Measurements from ENCODE around the gene SLC27A2. TPM values are rescaled to one million over a fixed set of nuclear protein-coding genes. Genes with fewer than 3 reads are reported as not detected.

SLC27A2 gene
- total RNA-seq, 3 donors from 2014 or later (not counting 1 experiment from before 2014, with no cell fraction given): 0.47 to 2.7 (median 0.50) TPM

DNA sequence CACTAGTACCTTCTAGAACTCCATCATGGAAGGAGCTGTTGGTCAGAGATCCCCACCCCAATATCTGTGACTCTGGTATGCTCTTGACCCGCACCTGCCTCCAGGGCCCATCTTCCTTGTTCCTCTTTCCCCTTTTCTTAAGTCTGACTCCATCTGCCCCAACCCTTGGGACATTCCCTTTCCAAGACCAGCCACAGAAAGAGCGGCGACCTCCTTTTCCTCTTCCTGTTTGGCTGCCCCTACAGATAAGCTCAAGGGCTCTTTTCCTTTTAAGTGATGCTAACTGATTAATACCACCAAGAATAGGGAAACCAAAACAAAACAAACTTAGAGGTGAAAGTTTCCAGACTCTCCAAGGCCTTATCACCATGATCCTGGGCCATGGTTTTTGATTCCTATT lies 41.0 kb upstream of the SLC27A2 start:
- intact Hi-C loops (cut with micrococcal nuclease): no loop called here
- H3K9me3 Mint-ChIP-seq: no peaks in the 10 kb centered on the region
- H3K4me3 Mint-ChIP-seq: no peak overlapping the region
- no peak for DNase-seq
- no peak overlapping the region for H3K4me3 ChIP-seq (ENCODE audit: low read length)
- H3K27ac Mint-ChIP-seq: no peak overlapping the region
- H3K36me3 ChIP-seq (ENCODE audit: control insufficient read depth, insufficient read depth, low read length): no peaks in the 10 kb centered on the region
- peaks cover 5 to 8% of the 10 kb centered on the region in 2 donors for H3K4me1 Mint-ChIP-seq
- H3K4me1 ChIP-seq (ENCODE audit: control insufficient read depth, insufficient read depth, low read length): no peaks in the 10 kb centered on the region
- H3K27me3 Mint-ChIP-seq (ENCODE audit: low read depth in 2 of 2): no peaks in the 10 kb centered on the region
- H3K9me3 ChIP-seq (ENCODE audit: control insufficient read depth, insufficient read depth, low read length): no peaks in the 10 kb centered on the region
- H3K27ac ChIP-seq (ENCODE audit: low read length): no peak overlapping the region
- no peaks in the 10 kb centered on the region for H3K27me3 ChIP-seq (ENCODE audit: control insufficient read depth, insufficient read depth, low read length)
- H3K36me3 Mint-ChIP-seq: no peaks in the 10 kb centered on the region
- TF ChIP-seq, protein P1, sequence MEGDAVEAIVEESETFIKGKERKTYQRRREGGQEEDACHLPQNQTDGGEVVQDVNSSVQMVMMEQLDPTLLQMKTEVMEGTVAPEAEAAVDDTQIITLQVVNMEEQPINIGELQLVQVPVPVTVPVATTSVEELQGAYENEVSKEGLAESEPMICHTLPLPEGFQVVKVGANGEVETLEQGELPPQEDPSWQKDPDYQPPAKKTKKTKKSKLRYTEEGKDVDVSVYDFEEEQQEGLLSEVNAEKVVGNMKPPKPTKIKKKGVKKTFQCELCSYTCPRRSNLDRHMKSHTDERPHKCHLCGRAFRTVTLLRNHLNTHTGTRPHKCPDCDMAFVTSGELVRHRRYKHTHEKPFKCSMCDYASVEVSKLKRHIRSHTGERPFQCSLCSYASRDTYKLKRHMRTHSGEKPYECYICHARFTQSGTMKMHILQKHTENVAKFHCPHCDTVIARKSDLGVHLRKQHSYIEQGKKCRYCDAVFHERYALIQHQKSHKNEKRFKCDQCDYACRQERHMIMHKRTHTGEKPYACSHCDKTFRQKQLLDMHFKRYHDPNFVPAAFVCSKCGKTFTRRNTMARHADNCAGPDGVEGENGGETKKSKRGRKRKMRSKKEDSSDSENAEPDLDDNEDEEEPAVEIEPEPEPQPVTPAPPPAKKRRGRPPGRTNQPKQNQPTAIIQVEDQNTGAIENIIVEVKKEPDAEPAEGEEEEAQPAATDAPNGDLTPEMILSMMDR (IDR thresholded peaks at IDR 0.05): no peak
- WGBS (ENCODE audit: insufficient coverage): 75% methylated on average over 3 of the region's 3 CpGs
- no peak for ATAC-seq

GRCh38 chr15:50141856-50142255 lies 40.1 kb upstream of the SLC27A2 start:
- Mint-ChIP-seq H3K4me3 (no peak overlapping the region), H3K27ac (no peak overlapping the region)
- intact Hi-C loops (cut with micrococcal nuclease): no loop called here

GRCh38 chr15:50143255-50143860 lies 38.6 kb upstream of the SLC27A2 start:
- H3K4me1 ChIP-seq (ENCODE audit: control insufficient read depth, insufficient read depth, low read length): no peaks in the 10 kb centered on the region
- H3K27me3 Mint-ChIP-seq (ENCODE audit: low read depth in 2 of 2): no peaks in the 10 kb centered on the region
- DNase-seq (no peak), ATAC-seq (no peak)
- H3K4me3 ChIP-seq (ENCODE audit: low read length): no peak overlapping the region
- intact Hi-C loops (cut with micrococcal nuclease): no loop called here
- no peak overlapping the region for H3K27ac ChIP-seq (ENCODE audit: low read length)
- no peaks in the 10 kb centered on the region for H3K9me3 ChIP-seq (ENCODE audit: control insufficient read depth, insufficient read depth, low read length)
- no peaks in the 10 kb centered on the region for H3K9me3 Mint-ChIP-seq
- H3K4me3 Mint-ChIP-seq: no peak overlapping the region
- TF ChIP-seq, protein P1 (IDR thresholded peaks at IDR 0.05): no peak
- H3K27ac Mint-ChIP-seq: no peak overlapping the region
- no peaks in the 10 kb centered on the region for H3K36me3 Mint-ChIP-seq
- H3K36me3 ChIP-seq (ENCODE audit: control insufficient read depth, insufficient read depth, low read length): no peaks in the 10 kb centered on the region
- WGBS (ENCODE audit: insufficient coverage): 88% methylated on average over 2 of the region's 2 CpGs
- H3K4me1 Mint-ChIP-seq: peaks cover 0 to 5% of the 10 kb centered on the region in 2 donors
- H3K27me3 ChIP-seq (ENCODE audit: control insufficient read depth, insufficient read depth, low read length): no peaks in the 10 kb centered on the region

More at GRCh38 chr15:50141856-50142255, 40.1 kb upstream of the SLC27A2 start:
- Histone ChIP-seq H3K36me3 (ENCODE audit: control insufficient read depth, insufficient read depth, low read length) (no peaks in the 10 kb centered on the region), H3K4me3 (ENCODE audit: low read length) (no peak overlapping the region), H3K27me3 (ENCODE audit: control insufficient read depth, insufficient read depth, low read length) (no peaks in the 10 kb centered on the region), H3K9me3 (ENCODE audit: control insufficient read depth, insufficient read depth, low read length) (no peaks in the 10 kb centered on the region), H3K4me1 (ENCODE audit: control insufficient read depth, insufficient read depth, low read length) (no peaks in the 10 kb centered on the region), H3K27ac (ENCODE audit: low read length) (no peak overlapping the region)
- no peak for DNase-seq
- WGBS (ENCODE audit: insufficient coverage): 86% methylated on average over 5 of the region's 5 CpGs
- Mint-ChIP-seq H3K9me3 (no peaks in the 10 kb centered on the region), H3K36me3 (no peaks in the 10 kb centered on the region), H3K4me1 (peaks cover 5% of the 10 kb centered on the region in 2 donors), H3K27me3 (ENCODE audit: low read depth in 2 of 2) (no peaks in the 10 kb centered on the region)
- TF ChIP-seq, protein P1 (IDR thresholded peaks at IDR 0.05): no peak
- ATAC-seq: no peak
